OCI-LY7 (cell line): ENCODE results near the gene XYLT1.

Source experiments
- EZH2phosphoT487 ChIP-seq: fragments of 200-600 bp; sonication (generic); IDR thresholded peaks from 2 replicates; pipeline ENCODE4 v1.6.1; 2018; ENCODE audit warnings: low read depth, borderline replicate concordance, mild to moderate bottlenecking, mixed run types, antibody characterized with exemption, low read length, moderate library complexity, mixed read lengths
- TF ChIP-seq, protein P1 (sequence below): fragments of 200-600 bp; sonication (generic); conservative IDR thresholded peaks from 2 replicates; pipeline ENCODE4 v1.5.1; 2014; ENCODE audit warnings: mild to moderate bottlenecking, antibody characterized with exemption, low read length, moderate library complexity, mixed read lengths

GRCh38 chr16:17289050-17289449, 181.7 kb downstream of the XYLT1 start:
- TF ChIP-seq, protein P1, sequence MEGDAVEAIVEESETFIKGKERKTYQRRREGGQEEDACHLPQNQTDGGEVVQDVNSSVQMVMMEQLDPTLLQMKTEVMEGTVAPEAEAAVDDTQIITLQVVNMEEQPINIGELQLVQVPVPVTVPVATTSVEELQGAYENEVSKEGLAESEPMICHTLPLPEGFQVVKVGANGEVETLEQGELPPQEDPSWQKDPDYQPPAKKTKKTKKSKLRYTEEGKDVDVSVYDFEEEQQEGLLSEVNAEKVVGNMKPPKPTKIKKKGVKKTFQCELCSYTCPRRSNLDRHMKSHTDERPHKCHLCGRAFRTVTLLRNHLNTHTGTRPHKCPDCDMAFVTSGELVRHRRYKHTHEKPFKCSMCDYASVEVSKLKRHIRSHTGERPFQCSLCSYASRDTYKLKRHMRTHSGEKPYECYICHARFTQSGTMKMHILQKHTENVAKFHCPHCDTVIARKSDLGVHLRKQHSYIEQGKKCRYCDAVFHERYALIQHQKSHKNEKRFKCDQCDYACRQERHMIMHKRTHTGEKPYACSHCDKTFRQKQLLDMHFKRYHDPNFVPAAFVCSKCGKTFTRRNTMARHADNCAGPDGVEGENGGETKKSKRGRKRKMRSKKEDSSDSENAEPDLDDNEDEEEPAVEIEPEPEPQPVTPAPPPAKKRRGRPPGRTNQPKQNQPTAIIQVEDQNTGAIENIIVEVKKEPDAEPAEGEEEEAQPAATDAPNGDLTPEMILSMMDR = no peak
- no peak for TF ChIP-seq EZH2phosphoT487
